Measurements from ENCODE around the gene VGLL3.

Gene VGLL3

DNA sequence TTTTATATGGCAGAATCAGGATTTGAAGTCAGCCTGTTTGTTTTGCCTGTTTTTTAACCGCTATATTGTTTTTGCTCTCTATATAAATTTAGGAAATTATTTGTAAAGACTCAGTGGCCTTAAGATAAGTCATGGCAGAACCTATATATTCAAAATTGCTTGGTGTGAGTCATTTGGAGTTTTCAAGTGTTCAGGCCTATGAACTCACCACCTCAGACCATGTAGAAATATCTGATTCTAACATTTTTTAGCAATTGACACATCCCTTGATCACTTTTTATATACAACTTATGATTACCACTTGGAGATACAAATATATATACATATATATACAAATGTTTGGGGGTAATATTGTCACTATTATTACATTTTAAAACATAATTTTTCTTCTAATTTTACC, 95.7 kb downstream of the VGLL3 start:
- Histone ChIP-seq H3K36me3 (ENCODE audit: insufficient read depth, low read length) (no peaks in the 10 kb centered on the region), H3K9me3 (ENCODE audit: low read length) (no peaks in the 10 kb centered on the region), H3K27ac (ENCODE audit: low read depth, low read length) (no peak overlapping the region), H3K27me3 (ENCODE audit: control insufficient read depth in 1 of 2, insufficient read depth in 2 of 2, low read length in 2 of 2) (no peaks in the 10 kb centered on the region), H3K9ac (ENCODE audit: low read length) (no peak overlapping the region), H3K4me1 (ENCODE audit: insufficient read depth, low read length) (no peaks in the 10 kb centered on the region), H3K4me3 (ENCODE audit: low read depth in 1 of 2, low read length in 2 of 2) (no peak overlapping the region)

GRCh38 chr3:86890741-86891396, 100.1 kb downstream of the VGLL3 start:
- Histone ChIP-seq H3K4me1 (ENCODE audit: insufficient read depth, low read length) (no peaks in the 10 kb centered on the region), H3K9me3 (ENCODE audit: low read length) (no peaks in the 10 kb centered on the region), H3K4me3 (ENCODE audit: low read depth in 1 of 2, low read length in 2 of 2) (no peak overlapping the region), H3K9ac (ENCODE audit: low read length) (no peak overlapping the region), H3K27me3 (ENCODE audit: control insufficient read depth in 1 of 2, insufficient read depth in 2 of 2, low read length in 2 of 2) (no peaks in the 10 kb centered on the region), H3K36me3 (ENCODE audit: insufficient read depth, low read length) (no peaks in the 10 kb centered on the region), H3K27ac (ENCODE audit: low read depth, low read length) (no peak overlapping the region)

All from muscle layer of colon (tissue), 2 donors.